OCI-LY7 (cell line): Measurements from ENCODE around the gene CYP2R1. TPM values are rescaled to one million over a fixed set of nuclear protein-coding genes. Genes with fewer than 3 reads are reported as not detected.

ENCODE experiments used
- BruUV-seq: library from RNA; stranded (reverse); fragments of 400-500 nt; replicated peaks from 2 replicates; lab custom pipeline; 2021; lab: Mats Ljungman, UMichigan
- CTCF ChIA-PET: fragments of 300-600 bp; sonication (Branson Sonifier 250); formaldehyde crosslinking; loops from one replicate; lab custom pipeline; 2022; ENCODE audit warnings: antibody characterized with exemption; ENCODE audit not compliant: unreplicated experiment; lab: Charles Lee
- POLR2A ChIA-PET: fragments of 300-600 bp; sonication (Branson Sonifier 250); formaldehyde crosslinking; loops from one replicate; lab custom pipeline; 2022; ENCODE audit warnings: antibody characterized with exemption; lab: Charles Lee
- DNase-seq: peaks from one replicate; pipeline ENCODE4 v3.0.0-alpha.2; 2015; ENCODE audit warnings: low spot score
- H2AFZ ChIP-seq: fragments of 200-600 bp; sonication (generic), shearing (Covaris generic); 2 replicates; pipeline ENCODE4 v1.6.1; 2014; ENCODE audit warnings: mild to moderate bottlenecking, antibody characterized with exemption, low read length, moderate library complexity
- H3K27ac ChIP-seq: fragments of 200-600 bp; sonication (generic); 2 replicates; pipeline ENCODE4 v1.5.1; 2014; ENCODE audit warnings: mixed run types, low read depth, mild to moderate bottlenecking, moderate library complexity, low read length, inconsistent platforms; ENCODE audit not compliant: poor library complexity, severe bottlenecking
- H3K36me3 ChIP-seq: fragments of 200-600 bp; sonication (generic); 2 replicates; pipeline ENCODE4 v1.6.1; 2014; ENCODE audit warnings: mild to moderate bottlenecking, antibody characterized with exemption, low read length, moderate library complexity, mixed read lengths; ENCODE audit not compliant: insufficient read depth
- H3K4me1 ChIP-seq: fragments of 200-600 bp; sonication (generic); 2 replicates; pipeline ENCODE4 v1.5.1; 2014; ENCODE audit warnings: mild to moderate bottlenecking, low read length; ENCODE audit not compliant: insufficient read depth, poor library complexity, severe bottlenecking
- H3K4me2 ChIP-seq: fragments of 200-600 bp; sonication (generic); 2 replicates; pipeline ENCODE4 v1.6.1; 2014; ENCODE audit warnings: mild to moderate bottlenecking, low read length
- H3K4me3 ChIP-seq: fragments of 200-600 bp; sonication (generic); 2 replicates; pipeline ENCODE4 v1.5.1; 2014; ENCODE audit warnings: mild to moderate bottlenecking, low read depth, low read length; ENCODE audit not compliant: poor library complexity, severe bottlenecking
- H3K79me2 ChIP-seq: fragments of 200-600 bp; sonication (generic); 2 replicates; pipeline ENCODE4 v1.6.1; 2016; ENCODE audit warnings: low read depth, mild to moderate bottlenecking, low read length, moderate library complexity, mixed read lengths; ENCODE audit not compliant: insufficient read depth
- H3K9me2 ChIP-seq: fragments of 200-600 bp; sonication (generic); 2 replicates; pipeline ENCODE4 v1.6.1; 2016; ENCODE audit warnings: mild to moderate bottlenecking, low read length, mixed read lengths; ENCODE audit not compliant: insufficient read depth
- H3K9me3 ChIP-seq: fragments of 200-600 bp; sonication (generic); 2 replicates; pipeline ENCODE4 v1.6.1; 2014; ENCODE audit warnings: mild to moderate bottlenecking, mixed run types, low read length, mixed read lengths
- H4K20me1 ChIP-seq: fragments of 200-600 bp; sonication (generic); 2 replicates; pipeline ENCODE4 v1.6.1; 2014; ENCODE audit warnings: mild to moderate bottlenecking, antibody characterized with exemption, low read length, moderate library complexity, mixed read lengths; ENCODE audit not compliant: insufficient read depth
- EZH2phosphoT487 ChIP-seq: fragments of 200-600 bp; sonication (generic); IDR thresholded peaks from 2 replicates; pipeline ENCODE4 v1.6.1; 2018; ENCODE audit warnings: low read depth, borderline replicate concordance, mild to moderate bottlenecking, mixed run types, antibody characterized with exemption, low read length, moderate library complexity, mixed read lengths
- intact Hi-C: fragments of 100-400 bp; cut with micrococcal nuclease; formaldehyde crosslinking; loops from one replicate; pipeline ENCODE4 v1.10.0; 2022; ENCODE audit not compliant: unreplicated experiment
- total RNA-seq, 2 experiments: library from RNA; depleted of rRNA in 1 of 2; stranded (reverse); fragments of >200 nt in 1 of 2; shearing (Covaris generic) in 1 of 2; gene quantifications; 2 replicates each; pipeline ENCODE4 v1.2.3, GENCODE V29; 2014 to 2022
- TF ChIP-seq, protein P1 (sequence below): fragments of 200-600 bp; sonication (generic); conservative IDR thresholded peaks from 2 replicates; pipeline ENCODE4 v1.5.1; 2014; ENCODE audit warnings: mild to moderate bottlenecking, antibody characterized with exemption, low read length, moderate library complexity, mixed read lengths

Gene CYP2R1
- total RNA-seq, 2 experiments from 2014 or later = 24.8 to 38.0 TPM

DNA sequence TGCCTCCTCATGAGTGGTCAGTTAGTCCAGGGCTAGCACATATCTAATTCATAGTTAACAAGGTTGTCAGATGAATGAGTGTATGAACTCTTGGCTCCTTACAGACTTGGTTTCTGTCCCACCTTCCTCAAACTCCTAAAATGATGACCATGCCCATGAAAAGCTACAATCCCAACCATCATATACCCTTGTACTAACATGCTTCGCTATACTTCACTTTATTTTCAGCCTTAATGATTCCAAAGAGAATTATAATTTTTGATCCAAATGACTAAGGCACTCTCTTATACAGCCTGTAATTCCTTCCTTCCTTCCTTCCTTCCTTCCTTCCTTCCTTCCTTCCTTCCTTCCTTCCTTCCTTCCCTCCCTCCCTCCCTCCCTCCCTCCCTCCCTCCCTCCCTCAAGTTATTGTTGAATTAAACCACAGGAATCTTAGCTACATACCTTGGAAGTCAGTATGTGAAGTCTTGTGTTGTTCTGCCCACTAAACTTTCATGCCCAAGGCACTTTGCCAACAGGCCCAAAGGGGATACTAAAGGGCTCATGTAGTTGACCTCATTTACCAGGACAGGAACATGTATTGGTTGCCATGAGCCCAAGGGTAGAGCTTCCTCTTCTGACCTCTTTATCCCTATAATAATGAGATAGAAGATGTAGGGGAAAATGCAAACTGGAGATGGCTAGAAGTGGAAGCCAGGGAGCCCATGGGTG is 42.8 kb upstream of the CYP2R1 start:
- DNase-seq = no peak
- no TSS peak for BruUV-seq
- Histone ChIP-seq H4K20me1 (no peaks in the 10 kb centered on the region), H3K9me2 (no peaks in the 10 kb centered on the region), H3K9me3 (no peaks in the 10 kb centered on the region), H3K4me2 (no peak overlapping the region), H3K36me3 (no peaks in the 10 kb centered on the region), H3K79me2 (no peaks in the 10 kb centered on the region), H3K27ac (no peak overlapping the region), H3K4me1 (no peaks in the 10 kb centered on the region), H2AFZ (no peak overlapping the region), H3K4me3 (no peak overlapping the region)
- TF ChIP-seq, protein P1, sequence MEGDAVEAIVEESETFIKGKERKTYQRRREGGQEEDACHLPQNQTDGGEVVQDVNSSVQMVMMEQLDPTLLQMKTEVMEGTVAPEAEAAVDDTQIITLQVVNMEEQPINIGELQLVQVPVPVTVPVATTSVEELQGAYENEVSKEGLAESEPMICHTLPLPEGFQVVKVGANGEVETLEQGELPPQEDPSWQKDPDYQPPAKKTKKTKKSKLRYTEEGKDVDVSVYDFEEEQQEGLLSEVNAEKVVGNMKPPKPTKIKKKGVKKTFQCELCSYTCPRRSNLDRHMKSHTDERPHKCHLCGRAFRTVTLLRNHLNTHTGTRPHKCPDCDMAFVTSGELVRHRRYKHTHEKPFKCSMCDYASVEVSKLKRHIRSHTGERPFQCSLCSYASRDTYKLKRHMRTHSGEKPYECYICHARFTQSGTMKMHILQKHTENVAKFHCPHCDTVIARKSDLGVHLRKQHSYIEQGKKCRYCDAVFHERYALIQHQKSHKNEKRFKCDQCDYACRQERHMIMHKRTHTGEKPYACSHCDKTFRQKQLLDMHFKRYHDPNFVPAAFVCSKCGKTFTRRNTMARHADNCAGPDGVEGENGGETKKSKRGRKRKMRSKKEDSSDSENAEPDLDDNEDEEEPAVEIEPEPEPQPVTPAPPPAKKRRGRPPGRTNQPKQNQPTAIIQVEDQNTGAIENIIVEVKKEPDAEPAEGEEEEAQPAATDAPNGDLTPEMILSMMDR = no peak
- no peak for TF ChIP-seq EZH2phosphoT487
- ChIA-PET POLR2A (no interaction called here), CTCF (no interaction called here)
- intact Hi-C loops = no loop called here

DNA sequence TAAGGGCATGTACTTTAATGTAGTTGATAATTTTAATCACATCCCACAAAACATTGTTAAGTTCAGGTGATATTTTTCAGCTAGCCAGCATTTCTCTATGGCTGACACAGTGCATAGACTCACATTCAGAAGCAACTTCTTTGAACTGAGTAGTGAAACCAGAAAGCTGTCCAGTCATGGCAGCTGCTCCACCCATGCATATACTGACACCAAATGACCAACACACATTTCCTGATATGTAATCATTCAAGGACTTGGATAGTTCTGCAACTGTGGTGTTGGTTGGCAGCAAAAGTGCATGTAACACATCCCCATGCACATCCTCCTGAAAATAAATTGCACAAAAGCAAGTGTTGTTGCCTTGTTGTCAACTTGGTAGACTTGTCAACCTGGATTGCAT is 40.4 kb upstream of the CYP2R1 start:
- Histone ChIP-seq H3K27ac (no peak overlapping the region), H3K79me2 (no peaks in the 10 kb centered on the region), H4K20me1 (no peaks in the 10 kb centered on the region), H3K4me2 (no peak overlapping the region), H3K36me3 (no peaks in the 10 kb centered on the region), H3K9me3 (no peaks in the 10 kb centered on the region), H3K9me2 (no peaks in the 10 kb centered on the region), H2AFZ (no peak overlapping the region), H3K4me1 (no peaks in the 10 kb centered on the region), H3K4me3 (no peak overlapping the region)
- ChIA-PET POLR2A (no interaction called here), CTCF (no interaction called here)
- intact Hi-C loops = no loop called here
- BruUV-seq = no TSS peak
- no peak for TF ChIP-seq EZH2phosphoT487
- TF ChIP-seq, protein P1 = no peak
- no peak for DNase-seq

DNA sequence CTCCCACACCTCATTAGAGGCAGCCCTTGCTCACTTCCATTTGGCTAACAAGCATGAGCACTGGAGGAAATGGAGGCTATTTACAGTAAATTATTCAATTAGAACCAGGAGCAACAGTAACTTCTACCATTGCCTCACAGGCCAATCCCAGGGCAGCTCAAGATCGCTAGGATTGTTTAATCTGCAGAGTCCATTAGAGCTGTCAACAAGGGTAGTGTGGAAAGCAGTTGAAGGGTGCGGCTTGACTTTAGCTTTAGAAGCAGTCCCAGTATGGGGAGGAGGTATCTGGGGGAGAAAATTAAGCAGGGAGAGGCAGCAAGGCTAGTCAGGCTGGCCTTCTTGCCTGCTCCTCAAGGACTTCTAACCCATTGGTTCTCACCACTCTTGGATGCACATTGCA is 38.3 kb upstream of the CYP2R1 start:
- no peak overlapping the region for H3K27ac ChIP-seq
- intact Hi-C loops = no loop called here
- no peak overlapping the region for H2AFZ ChIP-seq
- no peaks in the 10 kb centered on the region for H3K9me2 ChIP-seq
- H3K36me3 ChIP-seq = no peaks in the 10 kb centered on the region
- no peak for DNase-seq
- BruUV-seq = no TSS peak
- H3K4me1 ChIP-seq = no peaks in the 10 kb centered on the region
- H3K9me3 ChIP-seq = no peaks in the 10 kb centered on the region
- TF ChIP-seq, protein P1 = no peak
- ChIA-PET POLR2A (no interaction called here), CTCF (no interaction called here)
- no peaks in the 10 kb centered on the region for H4K20me1 ChIP-seq
- H3K4me2 ChIP-seq = no peak overlapping the region
- no peaks in the 10 kb centered on the region for H3K79me2 ChIP-seq
- no peak overlapping the region for H3K4me3 ChIP-seq
